H1 (cell line): ENCODE measurements around the gene PRRX2. TPM values are rescaled to one million over a fixed set of nuclear protein-coding genes. Genes with fewer than 3 reads are reported as not detected.

ENCODE experiments used
- CTCF ChIA-PET: fragments of 300-600 bp; sonication (Branson Sonifier 250); formaldehyde crosslinking; loops from one replicate; lab custom pipeline; 2021; ENCODE audit not compliant: partially characterized antibody; lab: Charles Lee
- POLR2A ChIA-PET: fragments of 300-600 bp; sonication (Branson Sonifier 250); formaldehyde crosslinking; loops from one replicate; lab custom pipeline; 2021; ENCODE audit warnings: inconsistent platforms; ENCODE audit not compliant: partially characterized antibody; lab: Charles Lee
- DNase-seq, 2 experiments: peaks; one replicate each; pipeline versions ENCODE4 v3.0.0 to v3.0.0-alpha.2; 2010 to 2022; ENCODE audit warnings: low spot score in 2 of 2, low read depth in 1 of 2, mixed read lengths in 1 of 2
- FAIRE-seq: peaks from 2 replicates; lab custom pipeline; 2011; peaks lifted over from hg19 to GRCh38; lab: Jason Lieb, UNC
- H2AFZ ChIP-seq: 2 replicates; pipeline ENCODE4 v1.8.1; 2012; ENCODE audit warnings: low read length, inconsistent platforms
- H2AK5ac ChIP-seq: 2 replicates; pipeline ENCODE4 v1.6.1; 2013; ENCODE audit warnings: low read depth, low read length
- H2BK120ac ChIP-seq: replicated peaks from 2 replicates; pipeline ENCODE3; 2013; ENCODE audit warnings: low read depth, low read length, inconsistent platforms
- H2BK12ac ChIP-seq: 2 replicates; pipeline ENCODE4 v1.6.1; 2013; ENCODE audit warnings: low read depth, low read length
- H2BK15ac ChIP-seq: 2 replicates; pipeline ENCODE4 v1.6.1; 2013; ENCODE audit warnings: low read length
- H2BK20ac ChIP-seq: 2 replicates; pipeline ENCODE4 v1.6.1; 2013; ENCODE audit warnings: low read length
- H2BK5ac ChIP-seq: 2 replicates; pipeline ENCODE4 v1.6.1; 2013; ENCODE audit warnings: low read depth, low read length
- H3K14ac ChIP-seq: 2 replicates; pipeline ENCODE4 v1.6.1; 2013; ENCODE audit warnings: inconsistent platforms; ENCODE audit not compliant: insufficient read length
- H3K18ac ChIP-seq: 2 replicates; pipeline ENCODE4 v1.6.1; 2013; ENCODE audit warnings: low read length; ENCODE audit errors: extremely low read depth
- H3K23ac ChIP-seq: 2 replicates; pipeline ENCODE4 v1.6.1; 2013; ENCODE audit warnings: inconsistent platforms; ENCODE audit not compliant: insufficient read length
- H3K23me2 ChIP-seq: 2 replicates; pipeline ENCODE4 v1.6.1; 2013; ENCODE audit warnings: low read depth, low read length
- H3K27ac ChIP-seq: 2 replicates; pipeline ENCODE4 v1.6.1; 2011; ENCODE audit warnings: low read depth, low read length, inconsistent platforms
- H3K27me3 ChIP-seq, 4 experiments: replicated peaks in 1 of 4; 1 replicate in 1 of 4; 2 replicates in 3 of 4; pipeline versions ENCODE4 v1.6.1 to v1.8.1; 2011 to 2013; ENCODE audit warnings: low read length in 3 of 4, mild to moderate bottlenecking in 3 of 4, inconsistent platforms in 2 of 4, mixed read lengths in 2 of 4, moderate library complexity in 1 of 4; ENCODE audit not compliant: control insufficient read depth in 3 of 4, insufficient read depth in 3 of 4; ENCODE audit errors: extremely low read depth in 1 of 4
- H3K36me3 ChIP-seq, 4 experiments: 2 replicates each; pipeline versions ENCODE4 v1.6.1 to v1.8.1; 2011 to 2013; ENCODE audit warnings: mild to moderate bottlenecking in 4 of 4, low read length in 3 of 4, moderate library complexity in 2 of 4, control low read depth in 1 of 4, inconsistent platforms in 1 of 4; ENCODE audit not compliant: insufficient read depth in 4 of 4, control insufficient read depth in 2 of 4
- H3K4ac ChIP-seq: replicated peaks from 2 replicates; pipeline ENCODE3; 2013; ENCODE audit warnings: low read length, low read depth, mixed read lengths, inconsistent platforms; ENCODE audit not compliant: insufficient read length
- H3K4me1 ChIP-seq, 4 experiments: replicated peaks in 1 of 4; 1 replicate in 1 of 4; 2 replicates in 3 of 4; pipeline versions ENCODE4 v1.6.1 to v1.8.1; 2011 to 2013; ENCODE audit warnings: low read length in 3 of 4, inconsistent platforms in 2 of 4, mixed read lengths in 1 of 4; ENCODE audit not compliant: insufficient read depth in 4 of 4, control insufficient read depth in 3 of 4
- H3K4me2 ChIP-seq, 2 experiments: 2 replicates each; pipeline versions ENCODE4 v1.6.1 to v1.8.1; 2011 to 2013; ENCODE audit warnings: low read depth in 2 of 2, low read length in 2 of 2, control low read depth in 1 of 2, inconsistent platforms in 1 of 2, mild to moderate bottlenecking in 1 of 2; ENCODE audit not compliant: insufficient read depth in 1 of 2
- H3K4me3 ChIP-seq, 4 experiments: fragments of 200-600, 300-600 bp in 1 of 4; sonication (generic), shearing (Covaris generic), sonication (Bioruptor Twin) in 1 of 4; 2 replicates each; pipeline versions ENCODE4 v1.5.1 to v1.8.1; 2011 to 2016; ENCODE audit warnings: low read length in 4 of 4, low read depth in 3 of 4, control low read depth in 2 of 4, inconsistent platforms in 2 of 4, mild to moderate bottlenecking in 2 of 4, mixed read lengths in 1 of 4, moderate library complexity in 1 of 4; ENCODE audit not compliant: insufficient read depth in 2 of 4; ENCODE audit errors: extremely low read depth in 1 of 4
- H3K56ac ChIP-seq: replicated peaks from 2 replicates; pipeline ENCODE3; 2013; ENCODE audit warnings: low read depth, mild to moderate bottlenecking, mixed read lengths, low read length, inconsistent platforms; ENCODE audit not compliant: insufficient read length
- H3K79me1 ChIP-seq: 2 replicates; pipeline ENCODE4 v1.6.1; 2013; ENCODE audit warnings: low read depth, low read length, control low read depth
- H3K79me2 ChIP-seq, 2 experiments: 2 replicates each; pipeline versions ENCODE4 v1.6.1 to v1.8.1; 2012 to 2013; ENCODE audit warnings: low read length in 2 of 2, mild to moderate bottlenecking in 2 of 2, inconsistent platforms in 1 of 2; ENCODE audit not compliant: insufficient read depth in 2 of 2, control insufficient read depth in 1 of 2
- H3K9ac ChIP-seq, 4 experiments: replicated peaks in 1 of 4; 1 replicate in 1 of 4; 2 replicates in 3 of 4; pipeline versions ENCODE4 v1.6.1 to v1.8.1; 2011 to 2013; ENCODE audit warnings: low read depth in 3 of 4, low read length in 3 of 4, control low read depth in 2 of 4, mild to moderate bottlenecking in 2 of 4, moderate library complexity in 2 of 4, inconsistent platforms in 1 of 4; ENCODE audit errors: extremely low read depth in 1 of 4
- H3K9me3 ChIP-seq, 2 experiments: 2 replicates each; pipeline versions ENCODE4 v1.6.1 to v1.8.1; 2012 to 2013; ENCODE audit warnings: mild to moderate bottlenecking in 2 of 2, moderate library complexity in 2 of 2, control low read depth in 1 of 2, inconsistent platforms in 1 of 2, low read depth in 1 of 2, low read length in 1 of 2, mixed read lengths in 1 of 2; ENCODE audit not compliant: insufficient read depth in 2 of 2
- H4K20me1 ChIP-seq, 2 experiments: replicated peaks in 1 of 2; 2 replicates each; pipeline versions ENCODE3 to v1.8.1; 2011 to 2013; ENCODE audit warnings: inconsistent platforms in 2 of 2, low read length in 2 of 2, mild to moderate bottlenecking in 1 of 2; ENCODE audit not compliant: insufficient read depth in 2 of 2, control insufficient read depth in 1 of 2
- H4K5ac ChIP-seq: 2 replicates; pipeline ENCODE4 v1.6.1; 2013; ENCODE audit warnings: low read length, low read depth, mixed read lengths, inconsistent platforms; ENCODE audit not compliant: insufficient read length
- H4K8ac ChIP-seq: 2 replicates; pipeline ENCODE4 v1.8.0; 2013; ENCODE audit warnings: mild to moderate bottlenecking, moderate library complexity, low read length, inconsistent platforms; ENCODE audit not compliant: insufficient read depth; ENCODE audit errors: extremely low read depth
- H4K91ac ChIP-seq: replicated peaks from 2 replicates; pipeline ENCODE3; 2013; ENCODE audit warnings: low read length, mixed read lengths, inconsistent platforms; ENCODE audit not compliant: insufficient read length
- ATF2 ChIP-seq: IDR thresholded peaks from 2 replicates; pipeline ENCODE4 v1.6.1; 2012; ENCODE audit warnings: low read length, inconsistent platforms
- CBX5 ChIP-seq: fragments of 300-800, 300-1000 bp; sonication (generic); IDR thresholded peaks from 2 replicates; pipeline ENCODE4 v1.7.1; 2016; ENCODE audit warnings: antibody characterized with exemption, low read length, low read depth
- CBX8 ChIP-seq: fragments of 300-800, 300-1000 bp; sonication (generic); IDR thresholded peaks from 2 replicates; pipeline ENCODE4 v1.7.1; 2016; ENCODE audit warnings: low read depth, low read length, borderline replicate concordance
- CHD1 ChIP-seq: IDR thresholded peaks from 2 replicates; pipeline ENCODE4 v1.6.1; 2012; ENCODE audit warnings: low read depth, low read length, improper control_type of control experiment
- CHD2 ChIP-seq: IDR thresholded peaks from 2 replicates; pipeline ENCODE4 v1.6.1; 2012; ENCODE audit warnings: low read length, improper control_type of control experiment
- CREB1 ChIP-seq: IDR thresholded peaks from 2 replicates; pipeline ENCODE4 v1.6.1; 2012; ENCODE audit warnings: inconsistent platforms
- JUN ChIP-seq: IDR thresholded peaks from 2 replicates; pipeline ENCODE4 v1.6.1; 2011; ENCODE audit warnings: low read depth, mild to moderate bottlenecking, improper control_type of control experiment, low read length
- KDM1A ChIP-seq: fragments of 200-600, 300-600 bp; sonication (generic); IDR thresholded peaks from 2 replicates; pipeline ENCODE4 v1.7.1; 2016; ENCODE audit warnings: mild to moderate bottlenecking, low read length, borderline replicate concordance
- KDM4A ChIP-seq: IDR thresholded peaks from one replicate; pipeline ENCODE4 v1.7.1; 2012; ENCODE audit warnings: low read depth, mild to moderate bottlenecking, moderate library complexity, low read length, inconsistent platforms; ENCODE audit not compliant: severe bottlenecking
- POU5F1 ChIP-seq: IDR thresholded peaks from 2 replicates; pipeline ENCODE4 v1.6.1; 2011; ENCODE audit warnings: low read depth, mild to moderate bottlenecking, low read length, moderate library complexity
- RNF2 ChIP-seq: fragments of 200-900, 300-1000 bp; sonication (generic); IDR thresholded peaks from 2 replicates; pipeline ENCODE4 v1.7.1; 2016; ENCODE audit warnings: borderline replicate concordance, low read depth, mild to moderate bottlenecking, antibody characterized with exemption, low read length; ENCODE audit not compliant: poor library complexity, severe bottlenecking; ENCODE audit errors: missing control alignments
- YY1 ChIP-seq: IDR thresholded peaks from 2 replicates; pipeline ENCODE4 v1.6.1; 2011; ENCODE audit warnings: low read depth, mild to moderate bottlenecking, low read length
- WGBS, 2 experiments: shearing (Covaris generic) in 1 of 2; methylation state at CpG; one replicate each; pipeline versions ENCODE4 v1.1.6 to v1.1.7; 2013 to 2015; ENCODE audit warnings: low lambda C conversion rate in 2 of 2, mixed read lengths in 2 of 2, inconsistent platforms in 1 of 2, low coverage in 1 of 2, missing lambda C conversion rate in 1 of 2; ENCODE audit not compliant: insufficient replicate concordance in 2 of 2, insufficient coverage in 1 of 2, insufficient read length in 1 of 2; ENCODE audit errors: extremely low coverage in 1 of 2, missing lambda C conversion rate in 1 of 2; 5-methylcytosine and 5-hydroxymethylcytosine counted together
- polyA plus RNA-seq, 7 experiments: library from polyadenylated mRNA; depleted of rRNA in 3 of 7; stranded (reverse) in 5 of 7; unstranded in 2 of 7; fragments of >200 nt in 5 of 7; fragments of 200-250 nt in 2 of 7; gene quantifications; 1 replicate in 5 of 7; 2 replicates in 1 of 7; 4 replicates in 1 of 7; pipeline versions ENCODE4 v1.2.1 to v1.2.3, GENCODE V29; 2011 to 2013; ENCODE audit warnings: missing spikeins in 2 of 7, mixed read lengths in 2 of 7
- total RNA-seq: library from RNA; stranded (reverse); fragmentation: NEBNext Ultra II Directional; extraction: Animal tissue kit (Norgen Biotek cat#: 25700); gene quantifications from 2 replicates; pipeline ENCODE4 v1.2.1, GENCODE V29; 2021

PRRX2 gene
- total and polyA plus RNA-seq, 2 of the 8 experiments (the other 6 are each of a cell fraction or from before 2014, with no cell fraction given): 5.8 to 9.2 TPM

DNA sequence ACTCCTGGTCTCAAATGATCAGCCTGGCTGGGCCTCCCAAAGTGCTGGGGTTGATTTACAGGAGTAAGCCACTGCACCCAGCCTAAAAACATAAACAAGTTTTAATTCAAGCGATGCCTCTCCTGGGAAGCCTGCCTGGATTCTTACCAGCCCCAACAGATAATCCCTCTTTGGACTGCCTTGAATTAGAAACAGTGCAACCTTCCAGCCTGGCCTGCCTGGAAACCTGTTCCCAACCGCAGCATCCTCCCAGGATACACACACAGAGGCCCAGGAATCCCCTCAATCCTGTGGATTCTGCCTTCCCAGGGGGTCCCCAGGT is 68.1 kb downstream of the PRRX2 start:
- Histone ChIP-seq H4K91ac (no peak overlapping the region), H3K9me3 (no peaks in the 10 kb centered on the region), H3K14ac (no peak overlapping the region), H3K79me2 (no peaks in the 10 kb centered on the region), H3K27ac (no peak overlapping the region), H2AK5ac (no peak overlapping the region), H2BK20ac (no peak overlapping the region), H2AFZ (no peak overlapping the region), H3K79me1 (no peaks in the 10 kb centered on the region), H3K27me3 (no peaks in the 10 kb centered on the region; a peak in 2 of 7 replicates), H4K5ac (no peak overlapping the region), H3K4me3 (no peak overlapping the region), H3K23me2 (peaks cover 4% of the 10 kb centered on the region), H3K36me3 (no peaks in the 10 kb centered on the region), H3K23ac (no peak overlapping the region), H3K4me2 (no peak overlapping the region), H3K9ac (no peak overlapping the region), H2BK120ac (no peak overlapping the region), H3K18ac (no peak overlapping the region), H3K4ac (no peak overlapping the region), H4K20me1 (no peaks in the 10 kb centered on the region), H2BK15ac (no peak overlapping the region), H4K8ac (no peak overlapping the region), H3K56ac (no peak overlapping the region), H2BK12ac (no peak overlapping the region), H3K4me1 (peaks cover 0 to 4% (median 1%) of the 10 kb centered on the region in 4 experiments; a peak in 5 of 7 replicates), H2BK5ac (no peak overlapping the region)
- TF ChIP-seq JUN (no peak), RNF2 (no peak), KDM4A (no peak), ATF2 (no peak), POU5F1 (no peak), CHD2 (no peak), CREB1 (no peak), YY1 (no peak), KDM1A (no peak), CBX5 (no peak), CHD1 (no peak), CBX8 (no peak)
- 95% methylated on average over 2 of the region's 2 CpGs; no CpG with 5 or more reads in 1 of the 2 experiments for WGBS, 2 experiments
- POLR2A ChIA-PET: no interaction called here
- FAIRE-seq (no peak), DNase-seq (no peak)
- CTCF ChIA-PET: interaction anchor here (1.0 to 12.9 kb wide), 5 partner anchors 9 to 82 kb away, joined by 3 to 250 read pairs (median 3); no protein-coding TSS in a partner anchor
